HUES64 (cell line): ENCODE measurements around the gene TUG1.

Experiments
- H3K27ac ChIP-seq: 2 replicates; pipeline ENCODE4 v1.7.0; 2013; ENCODE audit warnings: low read depth, low read length, inconsistent platforms
- H3K27me3 ChIP-seq: 2 replicates; pipeline ENCODE4 v1.6.1; 2013; ENCODE audit warnings: mild to moderate bottlenecking, low read length; ENCODE audit not compliant: insufficient read depth
- H3K36me3 ChIP-seq: 2 replicates; pipeline ENCODE4 v1.6.1; 2013; ENCODE audit warnings: mild to moderate bottlenecking, low read length; ENCODE audit not compliant: insufficient read depth
- H3K4me1 ChIP-seq: 2 replicates; pipeline ENCODE4 v1.6.1; 2013; ENCODE audit warnings: mild to moderate bottlenecking, low read length, moderate library complexity; ENCODE audit not compliant: insufficient read depth
- H3K4me3 ChIP-seq: 2 replicates; pipeline ENCODE4 v1.5.1; 2013; ENCODE audit warnings: mild to moderate bottlenecking, low read length, moderate library complexity
- H3K9ac ChIP-seq: 2 replicates; pipeline ENCODE4 v1.6.1; 2013; ENCODE audit warnings: mild to moderate bottlenecking, low read depth, low read length
- H3K9me3 ChIP-seq: 2 replicates; pipeline ENCODE4 v1.6.1; 2013; ENCODE audit warnings: low read depth, low read length; ENCODE audit not compliant: insufficient read depth
- WGBS: fragments of 150-250, 120-280 bp; methylation state at CpG from one replicate; pipeline ENCODE4 v1.1.7; 2013; ENCODE audit warnings: missing lambda C conversion rate; 5-methylcytosine and 5-hydroxymethylcytosine counted together

TUG1 gene

DNA sequence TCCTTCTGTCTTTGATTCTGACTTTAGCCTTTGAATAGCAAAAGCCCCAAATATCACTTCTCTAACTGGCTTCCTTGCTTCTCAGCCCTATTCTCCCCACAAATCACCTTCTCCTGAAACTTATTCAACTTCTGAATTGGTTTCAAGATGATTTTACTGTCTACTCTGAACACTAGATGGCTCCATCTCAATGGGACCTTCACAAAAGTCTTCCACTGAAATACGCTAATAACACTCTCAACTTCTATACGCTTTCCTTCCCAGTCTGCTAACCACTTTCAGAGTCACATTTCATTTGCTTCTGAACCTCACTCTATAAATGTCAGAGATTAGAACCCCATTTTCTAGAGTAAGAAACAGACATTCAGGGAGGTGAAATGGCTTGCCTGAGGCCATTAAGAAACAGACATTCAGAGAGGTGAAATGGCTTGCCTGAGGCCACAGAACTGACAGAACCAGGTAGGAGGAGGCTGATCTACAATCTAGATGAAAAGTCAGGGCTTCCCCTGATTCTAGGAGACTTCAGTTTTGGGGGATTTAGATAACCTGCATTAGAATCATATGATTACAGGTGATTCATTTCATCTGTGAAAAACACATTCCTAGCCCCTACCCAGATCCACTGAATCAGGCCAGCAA is 21.1 kb upstream of the TUG1 start:
- 80% methylated on average over 2 of the region's 2 CpGs for WGBS
- peaks cover 98% of the 10 kb centered on the region for H3K36me3 ChIP-seq

DNA sequence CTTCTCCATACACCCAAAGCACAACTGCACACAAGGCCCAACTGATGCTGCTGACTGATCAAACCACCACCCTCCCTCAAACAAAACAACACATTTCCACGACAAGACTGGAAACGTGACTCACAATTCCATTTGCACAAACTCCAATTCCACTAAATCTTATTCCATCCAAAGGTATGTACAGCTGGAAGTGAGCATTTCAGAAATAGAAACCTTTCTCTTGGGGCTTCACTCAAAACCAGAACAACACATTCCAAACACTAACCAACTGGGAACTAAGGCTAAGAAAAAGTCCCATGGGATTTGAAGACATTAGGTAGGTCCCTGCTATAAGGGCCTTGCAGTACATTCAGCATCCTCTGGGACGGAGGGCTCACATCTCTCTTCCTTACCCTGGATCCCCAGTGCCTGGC is 20.1 kb upstream of the TUG1 start:
- H3K4me1 ChIP-seq, result no peaks in the 10 kb centered on the region
- H3K9ac ChIP-seq, result no peak overlapping the region
- H3K36me3 ChIP-seq, result peaks cover 98% of the 10 kb centered on the region
- no peaks in the 10 kb centered on the region for H3K9me3 ChIP-seq
- no peak overlapping the region for H3K27ac ChIP-seq
- H3K27me3 ChIP-seq, result no peaks in the 10 kb centered on the region
- 85% methylated on average over 3 of the region's 3 CpGs for WGBS
- H3K4me3 ChIP-seq, result no peak overlapping the region

More for the DNA sequence above, 21.1 kb upstream of the TUG1 start:
- Histone ChIP-seq H3K9ac (no peak overlapping the region), H3K27ac (no peak overlapping the region), H3K9me3 (no peaks in the 10 kb centered on the region), H3K4me1 (no peaks in the 10 kb centered on the region), H3K27me3 (no peaks in the 10 kb centered on the region), H3K4me3 (no peak overlapping the region)

DNA sequence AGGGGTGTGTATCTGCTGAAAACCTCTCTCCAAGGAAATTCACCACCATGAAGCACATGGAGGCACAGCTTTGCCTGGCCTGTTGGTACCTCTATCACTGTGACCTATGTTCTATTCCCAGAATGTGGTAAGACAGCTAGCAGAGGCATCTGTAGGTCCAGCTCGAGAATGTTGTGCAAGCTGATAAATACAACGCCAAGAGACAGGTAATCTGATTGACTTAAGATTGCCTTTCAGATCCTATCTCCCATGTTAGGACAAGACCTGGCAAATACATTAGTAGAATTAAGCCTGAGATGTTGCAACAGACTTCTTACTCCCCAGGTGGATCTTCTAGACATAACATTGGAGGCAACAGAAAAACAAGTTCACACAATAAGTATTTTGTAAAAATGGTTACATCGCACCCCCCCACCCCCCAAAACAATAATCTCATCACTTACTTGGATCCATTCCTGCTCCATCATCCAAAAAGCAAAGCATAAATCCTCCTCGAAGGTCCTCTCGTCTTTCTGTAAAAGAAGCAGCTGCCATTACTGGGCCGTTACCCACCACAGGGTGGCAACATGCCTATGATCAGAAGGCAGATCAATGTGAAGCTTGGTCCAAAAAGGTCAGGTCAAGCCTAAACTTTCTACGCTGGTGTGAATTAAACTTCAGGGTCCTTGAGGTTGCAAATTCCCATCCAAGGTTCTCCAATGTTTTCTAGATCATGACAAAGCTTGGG is 19.0 kb upstream of the TUG1 start:
- H3K27me3 ChIP-seq, result no peaks in the 10 kb centered on the region
- H3K9ac ChIP-seq, result no peak overlapping the region
- H3K27ac ChIP-seq, result no peak overlapping the region
- 91% methylated on average over 7 of the region's 7 CpGs for WGBS
- peaks cover 96% of the 10 kb centered on the region for H3K36me3 ChIP-seq
- no peaks in the 10 kb centered on the region for H3K9me3 ChIP-seq
- no peaks in the 10 kb centered on the region for H3K4me1 ChIP-seq
- H3K4me3 ChIP-seq, result no peak overlapping the region

DNA sequence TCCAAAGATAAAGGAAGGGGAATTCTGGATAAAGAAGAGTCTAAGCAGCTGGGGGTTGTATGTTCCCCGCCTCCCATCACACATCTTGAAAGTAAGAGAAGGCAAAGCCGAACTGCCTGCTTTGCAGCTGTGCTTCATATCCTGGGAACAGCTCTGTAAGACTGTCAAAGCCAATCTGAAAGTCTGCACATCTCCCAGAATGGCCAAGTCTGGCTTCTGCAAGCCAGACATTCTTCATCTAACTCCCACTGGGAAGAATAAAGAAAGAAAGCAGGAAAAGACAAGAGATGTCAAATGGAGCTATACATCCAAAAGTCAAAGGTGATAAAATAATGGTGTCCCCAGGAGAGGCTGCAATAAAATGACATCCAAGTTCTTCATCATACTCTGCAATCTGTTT is 15.9 kb upstream of the TUG1 start:
- no peaks in the 10 kb centered on the region for H3K27me3 ChIP-seq
- no peak overlapping the region for H3K4me3 ChIP-seq
- 94% methylated on average over 2 of the region's 2 CpGs for WGBS
- H3K9me3 ChIP-seq, result no peaks in the 10 kb centered on the region
- H3K9ac ChIP-seq, result no peak overlapping the region
- no peaks in the 10 kb centered on the region for H3K4me1 ChIP-seq
- peaks cover 97% of the 10 kb centered on the region for H3K36me3 ChIP-seq
- H3K27ac ChIP-seq, result no peak overlapping the region

DNA sequence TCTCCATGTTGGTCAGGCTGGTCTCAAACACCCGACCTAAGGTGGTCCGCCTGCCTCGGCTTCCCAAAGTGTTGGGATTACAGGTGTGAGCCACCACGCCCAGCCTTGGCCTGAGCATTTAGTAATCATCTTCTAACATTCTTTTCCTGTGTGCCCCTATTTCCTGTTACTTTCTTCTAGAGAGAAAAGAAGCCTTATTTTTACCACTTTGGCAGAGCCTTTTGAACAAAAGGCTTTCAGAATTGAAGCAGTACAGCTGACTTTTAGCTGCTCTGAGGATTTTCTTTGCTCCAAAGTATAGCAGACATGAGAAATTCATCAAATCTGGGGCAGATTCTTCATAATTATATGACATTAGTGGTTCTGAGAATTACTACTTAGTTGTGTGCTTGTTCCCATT is 13.9 kb upstream of the TUG1 start:
- Histone ChIP-seq H3K9me3 (no peaks in the 10 kb centered on the region), H3K9ac (no peak overlapping the region), H3K4me1 (no peaks in the 10 kb centered on the region), H3K27ac (no peak overlapping the region), H3K27me3 (no peaks in the 10 kb centered on the region), H3K4me3 (no peak overlapping the region), H3K36me3 (peaks cover 87% of the 10 kb centered on the region)
- 96% methylated on average over 4 of the region's 4 CpGs for WGBS

DNA sequence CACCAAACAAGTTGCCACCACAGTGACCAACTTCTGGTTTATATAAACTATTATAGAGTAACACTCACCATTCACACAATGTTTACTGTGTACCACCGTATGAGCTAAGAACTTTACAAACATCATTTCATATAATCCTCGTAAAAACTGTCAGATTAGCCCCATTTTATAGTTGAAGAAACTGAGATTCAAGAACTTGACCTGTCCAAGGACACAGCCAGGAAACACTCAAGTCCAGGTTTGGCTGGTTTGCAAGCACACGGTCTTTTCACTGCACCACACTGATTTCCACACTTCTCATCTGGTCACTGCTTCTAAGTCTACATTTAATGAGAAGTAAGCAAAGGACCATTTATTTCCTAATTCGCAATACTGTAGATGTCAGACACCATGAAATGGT is 4.2 kb upstream of the TUG1 start:
- H3K27me3 ChIP-seq, result no peaks in the 10 kb centered on the region
- no peak overlapping the region for H3K4me3 ChIP-seq
- WGBS, result 91% methylated on average over 4 of the region's 4 CpGs
- 0 out of 2 replicates have a peak, but pooled peaks cover 4% of the 10 kb centered on the region for H3K4me1 ChIP-seq
- H3K9me3 ChIP-seq, result peaks cover 11% of the 10 kb centered on the region; the same call in 1 of the 2 replicates
- peaks cover 33% of the 10 kb centered on the region for H3K36me3 ChIP-seq
- no peak overlapping the region for H3K27ac ChIP-seq
- H3K9ac ChIP-seq, result no peak overlapping the region

DNA sequence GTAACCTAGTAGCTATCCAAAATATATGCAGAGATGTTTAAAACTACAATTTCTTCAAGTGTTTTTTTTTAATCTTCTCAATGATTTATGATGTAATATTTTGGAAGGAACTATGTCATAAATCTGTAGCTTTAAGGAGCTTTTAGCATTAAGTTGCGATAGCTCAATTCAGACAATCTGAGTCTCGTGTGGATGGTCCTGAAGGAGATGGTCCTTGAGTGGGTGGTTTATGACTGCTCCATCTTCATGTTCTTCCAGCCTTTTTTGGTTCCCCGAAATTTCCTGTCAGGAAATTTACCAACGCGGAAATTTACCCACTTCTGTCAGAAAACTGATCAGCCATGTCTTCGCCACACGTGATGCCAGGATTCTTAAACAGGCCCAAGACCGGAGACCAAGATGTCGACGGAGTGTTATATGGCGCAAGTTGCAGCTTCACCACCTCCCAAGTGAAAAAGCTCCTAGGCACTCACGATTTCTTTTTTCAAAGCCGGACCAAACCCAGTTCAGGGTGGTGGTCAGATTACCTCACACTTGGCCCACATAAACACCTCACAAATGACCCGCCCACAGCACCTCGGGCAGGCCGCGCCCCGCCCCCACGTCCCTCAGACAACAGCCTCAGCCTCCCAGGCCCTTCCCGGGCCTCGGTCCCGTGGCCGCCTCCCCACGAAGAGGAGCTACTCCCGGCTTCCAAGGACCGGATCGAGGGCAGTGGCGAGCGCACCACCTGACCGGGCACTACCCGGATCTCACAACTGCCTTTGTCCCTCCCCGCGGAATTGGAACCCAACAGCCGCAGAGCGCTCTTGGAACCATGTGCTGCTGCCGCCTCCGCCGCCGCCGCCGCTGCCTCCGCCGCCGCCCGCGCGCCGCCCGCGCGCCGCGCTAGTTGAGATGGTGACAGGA is 796 bp upstream of the TUG1 start, which contains the start of gene MORC2:
MORC2 (minus strand) TSS at position 760 of the 909 bp plus-strand sequence. CDS start 885 bp downstream, outside the sequence.
- WGBS, result 16% methylated on average over 53 of the region's 53 CpGs
- 0 out of 2 replicates have a peak, but pooled peaks cover 4% of the 10 kb centered on the region for H3K4me1 ChIP-seq
- peaks cover 53% of the 10 kb centered on the region for H3K36me3 ChIP-seq
- H3K9ac ChIP-seq, result peak within 1 kb of the TSS; percentile 95
- no peaks in the 10 kb centered on the region for H3K27me3 ChIP-seq
- peak within 1 kb of the TSS; percentile 78 for H3K4me3 ChIP-seq
- peaks cover 35% of the 10 kb centered on the region for H3K9me3 ChIP-seq
- H3K27ac ChIP-seq, result peak within 1 kb of the TSS; percentile 95

DNA sequence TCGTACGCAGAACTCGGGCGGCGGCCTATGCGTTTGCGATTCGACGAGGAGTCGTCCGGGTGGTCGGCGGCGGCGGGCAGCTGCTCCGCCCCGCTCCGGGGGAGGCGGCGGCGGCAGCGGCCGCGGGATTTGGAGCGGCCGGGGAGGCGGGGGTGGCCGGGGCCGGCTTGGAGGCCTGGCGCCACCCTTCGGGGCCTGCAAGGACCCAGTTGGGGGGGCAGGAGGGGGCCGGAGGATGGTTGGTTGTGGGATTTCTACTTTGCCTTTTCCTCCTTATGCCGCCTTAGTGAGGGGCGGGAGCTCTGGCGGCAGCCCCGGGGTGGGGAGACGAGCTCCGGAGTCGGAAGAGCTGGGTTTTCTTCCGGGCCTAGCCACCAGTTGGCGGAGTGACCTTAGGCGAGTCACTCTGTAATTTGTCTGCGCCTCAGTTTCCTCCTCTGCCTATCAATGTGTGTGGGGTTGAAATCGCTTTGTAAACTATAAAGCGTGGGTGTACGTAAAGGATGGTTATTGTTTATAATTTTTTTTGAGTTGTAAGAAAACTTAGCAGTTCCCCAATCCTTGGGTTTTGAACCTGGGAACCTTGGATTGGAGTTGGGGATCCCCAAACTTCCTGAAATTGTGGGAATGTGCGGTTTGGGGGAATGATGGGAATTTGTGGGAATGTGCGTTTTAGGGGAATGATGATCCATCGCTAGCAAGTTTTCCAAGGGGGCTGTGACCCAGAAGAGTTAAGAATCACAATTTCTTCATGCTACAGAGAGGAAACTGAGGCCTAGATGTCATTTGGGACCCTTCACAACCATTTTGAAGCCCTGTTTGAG is 679 bp downstream of the TUG1 start:
- H3K36me3 ChIP-seq, result peaks cover 66% of the 10 kb centered on the region
- H3K27me3 ChIP-seq, result no peaks in the 10 kb centered on the region
- H3K9ac ChIP-seq, result peak overlapping the region; percentile 95
- peak overlapping the region; percentile 78 for H3K4me3 ChIP-seq
- peaks cover 50% of the 10 kb centered on the region for H3K9me3 ChIP-seq
- H3K27ac ChIP-seq, result peak overlapping the region; percentile 95
- 1% methylated on average over 49 of the region's 49 CpGs for WGBS
- H3K4me1 ChIP-seq, result 0 out of 2 replicates have a peak, but pooled peaks cover 4% of the 10 kb centered on the region

DNA sequence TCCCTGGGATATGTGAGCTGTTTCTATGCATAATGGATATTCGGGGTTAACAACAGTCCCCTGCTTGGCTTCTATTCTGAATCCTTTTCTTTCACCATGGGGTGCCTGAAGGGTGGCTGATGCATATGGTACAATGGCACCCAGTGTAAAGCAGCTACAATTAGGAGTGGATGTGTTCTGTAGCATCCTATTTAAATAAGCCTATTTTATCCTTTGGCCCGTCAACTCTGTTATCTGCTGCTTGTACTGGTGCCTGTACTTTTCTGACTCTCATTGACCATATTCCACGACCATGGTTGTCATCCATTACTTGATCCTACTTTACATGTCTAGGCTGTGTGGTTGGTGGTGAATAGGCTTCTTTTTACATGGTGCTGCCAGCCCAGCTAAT is 1.3 kb downstream of the TUG1 start:
- H3K36me3 ChIP-seq, result peaks cover 72% of the 10 kb centered on the region
- peak overlapping the region; percentile 78 for H3K4me3 ChIP-seq
- no peak overlapping the region for H3K27ac ChIP-seq

DNA sequence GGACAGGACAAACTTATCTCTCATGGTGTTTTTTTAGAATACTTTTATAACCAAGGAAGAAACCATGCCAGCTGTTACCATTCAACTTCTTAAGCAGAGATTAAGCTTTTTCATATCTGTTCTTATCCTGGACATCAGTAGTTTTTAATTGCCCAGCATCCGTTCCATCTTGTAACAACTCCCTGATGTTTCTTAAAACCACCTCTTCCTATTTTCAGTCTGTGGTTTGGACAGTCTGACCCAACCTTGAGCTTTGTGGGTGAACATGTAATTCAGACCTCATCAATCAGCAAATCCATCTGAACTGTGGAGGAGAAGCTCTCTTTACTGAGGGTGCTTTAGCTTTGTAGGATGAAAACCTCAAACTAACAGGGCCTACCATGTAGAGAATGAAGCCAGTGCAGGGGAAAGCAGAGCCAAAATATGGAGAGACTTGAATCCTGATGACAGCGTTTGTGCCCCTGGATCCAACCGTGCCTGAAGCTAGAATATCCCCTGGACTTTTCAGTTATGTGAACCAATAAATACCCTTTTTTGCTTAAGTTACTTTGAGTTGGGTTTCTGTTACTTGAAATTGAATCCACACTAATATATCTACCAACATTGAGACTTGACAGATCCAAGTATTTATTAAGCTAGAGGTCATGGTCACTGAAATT is 9.4 kb downstream of the TUG1 start:
- Histone ChIP-seq H3K9me3 (peaks cover 60% of the 10 kb centered on the region), H3K27me3 (no peaks in the 10 kb centered on the region), H3K36me3 (peaks cover 59% of the 10 kb centered on the region), H3K9ac (no peak overlapping the region), H3K27ac (no peak overlapping the region), H3K4me3 (no peak overlapping the region), H3K4me1 (no peaks in the 10 kb centered on the region)
- WGBS, result 94% methylated on average over 3 of the region's 3 CpGs

More for the DNA sequence above, 1.3 kb downstream of the TUG1 start:
- Histone ChIP-seq H3K9me3 (peaks cover 54% of the 10 kb centered on the region), H3K4me1 (0 out of 2 replicates have a peak, but pooled peaks cover 1% of the 10 kb centered on the region), H3K9ac (peak overlapping the region; percentile 95), H3K27me3 (no peaks in the 10 kb centered on the region)
- 53% methylated on average over 3 of the region's 3 CpGs for WGBS
